Measurements from ENCODE around the gene NPR2.

NPR2 gene

GRCh38 chr9:35791297-35791921 is at the start of gene NPR2:
TSS of gene NPR2 (plus strand) at chr9:35791591. CDS start at chr9:35792409, 818 bp downstream.
- DNase-seq (no peak), ATAC-seq (replicated peaks) (no peak)
- Mint-ChIP-seq H3K4me1 (peaks cover 11 to 21% of the 10 kb centered on the region in 2 donors), H3K9me3 (no peaks in the 10 kb centered on the region), H3K4me3 (peak within 1 kb of the TSS; percentile 73 to 74), H3K27ac (peak within 1 kb of the TSS; percentile 44), H3K27me3 (peaks cover 9 to 12% of the 10 kb centered on the region in 2 donors), H3K36me3 (peaks cover 16 to 31% of the 10 kb centered on the region in 2 donors)

GRCh38 chr9:35741740-35742139 is 49.7 kb upstream of the NPR2 start:
- Mint-ChIP-seq H3K27me3 (no peaks in the 10 kb centered on the region), H3K4me3 (no peak overlapping the region), H3K4me1 (peaks cover 19 to 36% of the 10 kb centered on the region in 2 donors), H3K9me3 (no peaks in the 10 kb centered on the region), H3K36me3 (peaks cover 56 to 73% of the 10 kb centered on the region in 2 donors), H3K27ac (peak overlapping the region; percentile 0)
- ATAC-seq (replicated peaks) (no peak), DNase-seq (no peak)

GRCh38 chr9:35743452-35743851 is 47.9 kb upstream of the NPR2 start:
- H3K4me3 Mint-ChIP-seq = no peak overlapping the region
- ATAC-seq (replicated peaks) = no peak
- no peaks in the 10 kb centered on the region for H3K27me3 Mint-ChIP-seq
- no peak for DNase-seq
- no peaks in the 10 kb centered on the region for H3K9me3 Mint-ChIP-seq
- H3K4me1 Mint-ChIP-seq = peaks cover 29 to 51% of the 10 kb centered on the region in 2 donors
- peaks cover 55 to 68% of the 10 kb centered on the region in 2 donors for H3K36me3 Mint-ChIP-seq
- peak overlapping the region; percentile 14 for H3K27ac Mint-ChIP-seq

GRCh38 chr9:35743880-35744518 is 47.4 kb upstream of the NPR2 start:
- H3K4me1 Mint-ChIP-seq = peaks cover 29 to 51% of the 10 kb centered on the region in 2 donors
- H3K4me3 Mint-ChIP-seq = no peak overlapping the region
- H3K36me3 Mint-ChIP-seq = peaks cover 49 to 63% of the 10 kb centered on the region in 2 donors
- no peaks in the 10 kb centered on the region for H3K9me3 Mint-ChIP-seq
- H3K27me3 Mint-ChIP-seq = no peaks in the 10 kb centered on the region
- DNase-seq (no peak), ATAC-seq (replicated peaks) (no peak)
- peak overlapping the region; percentile 4 for H3K27ac Mint-ChIP-seq

- Mint-ChIP-seq H3K27me3 (no peaks in the 10 kb centered on the region), H3K4me3 (peak overlapping the region; percentile 78 to 95), H3K27ac (no peak overlapping the region), H3K36me3 (peaks cover 40 to 51% of the 10 kb centered on the region in 2 donors), H3K9me3 (no peaks in the 10 kb centered on the region), H3K4me1 (peaks cover 38 to 62% of the 10 kb centered on the region in 2 donors)
- no peak for ATAC-seq (replicated peaks)
- DNase-seq = no peak
These were observed 45.8 kb upstream of the NPR2 start for GRCh38 chr9:35745569-35745968.

- no peak for ATAC-seq (replicated peaks)
- peak overlapping the region; percentile 89 to 95 for H3K4me3 Mint-ChIP-seq
- no peaks in the 10 kb centered on the region for H3K9me3 Mint-ChIP-seq
- H3K36me3 Mint-ChIP-seq = peaks cover 38 to 50% of the 10 kb centered on the region in 2 donors
- no peak for DNase-seq
- H3K27ac Mint-ChIP-seq = no peak overlapping the region
- peaks cover 44 to 69% of the 10 kb centered on the region in 2 donors for H3K4me1 Mint-ChIP-seq
- H3K27me3 Mint-ChIP-seq = no peaks in the 10 kb centered on the region
These were observed 44.8 kb upstream of the NPR2 start for GRCh38 chr9:35746583-35746982.

- Mint-ChIP-seq H3K9me3 (no peaks in the 10 kb centered on the region), H3K36me3 (peaks cover 34 to 51% of the 10 kb centered on the region in 2 donors), H3K27ac (peak overlapping the region; percentile 89), H3K4me3 (peak overlapping the region; percentile 89 to 95), H3K4me1 (peaks cover 41 to 74% of the 10 kb centered on the region in 2 donors), H3K27me3 (no peaks in the 10 kb centered on the region)
- DNase-seq (no peak), ATAC-seq (replicated peaks) (peak in 1 of 2 donors; percentile 2)
These were observed 43.0 kb upstream of the NPR2 start for GRCh38 chr9:35748242-35748857.

- peak within 1 kb of the TSS; percentile 96 for H3K27ac Mint-ChIP-seq
- DNase-seq (peak; percentile 76), ATAC-seq (replicated peaks) (peak; percentile 90 to 93)
- peak within 1 kb of the TSS; percentile 94 to 95 for H3K4me3 Mint-ChIP-seq
- H3K27me3 Mint-ChIP-seq = no peaks in the 10 kb centered on the region
- peaks cover 29 to 54% of the 10 kb centered on the region in 2 donors for H3K36me3 Mint-ChIP-seq
- H3K9me3 Mint-ChIP-seq = no peaks in the 10 kb centered on the region
- H3K4me1 Mint-ChIP-seq = peaks cover 41 to 68% of the 10 kb centered on the region in 2 donors
These were observed 42.4 kb upstream of the NPR2 start, which contains the start of the genes GBA2 and RGP1 for GRCh38 chr9:35748858-35749514. TSS of gene GBA2 (minus strand) at chr9:35749228. CDS start at chr9:35748704, 524 bp downstream. TSS of gene RGP1 (plus strand) at chr9:35749287. CDS start at chr9:35749756, 469 bp downstream.

GRCh38 chr9:35749515-35750255 is 41.7 kb upstream of the NPR2 start:
- H3K9me3 Mint-ChIP-seq = no peaks in the 10 kb centered on the region
- ATAC-seq (replicated peaks) (peak; percentile 55 to 58), DNase-seq (peak; percentile 42)
- H3K4me3 Mint-ChIP-seq = peak overlapping the region; percentile 94 to 95
- H3K36me3 Mint-ChIP-seq = peaks cover 29 to 50% of the 10 kb centered on the region in 2 donors
- peak overlapping the region; percentile 96 for H3K27ac Mint-ChIP-seq
- no peaks in the 10 kb centered on the region for H3K27me3 Mint-ChIP-seq
- peaks cover 41 to 63% of the 10 kb centered on the region in 2 donors for H3K4me1 Mint-ChIP-seq

GRCh38 chr9:35750256-35750531 is 41.2 kb upstream of the NPR2 start:
- H3K4me1 Mint-ChIP-seq = peaks cover 41 to 59% of the 10 kb centered on the region in 2 donors
- DNase-seq (no peak), ATAC-seq (replicated peaks) (no peak)
- no peaks in the 10 kb centered on the region for H3K9me3 Mint-ChIP-seq
- H3K4me3 Mint-ChIP-seq = peak overlapping the region; percentile 94 to 95
- no peaks in the 10 kb centered on the region for H3K27me3 Mint-ChIP-seq
- peaks cover 29 to 47% of the 10 kb centered on the region in 2 donors for H3K36me3 Mint-ChIP-seq
- peak overlapping the region; percentile 96 for H3K27ac Mint-ChIP-seq

- Mint-ChIP-seq H3K27me3 (no peaks in the 10 kb centered on the region), H3K4me3 (no peak overlapping the region), H3K9me3 (no peaks in the 10 kb centered on the region), H3K4me1 (peaks cover 36 to 61% of the 10 kb centered on the region in 2 donors), H3K27ac (no peak overlapping the region), H3K36me3 (peaks cover 23 to 35% of the 10 kb centered on the region in 2 donors)
- DNase-seq (no peak), ATAC-seq (replicated peaks) (no peak)
These were observed 37.9 kb upstream of the NPR2 start for GRCh38 chr9:35753466-35753865.

- ATAC-seq (replicated peaks) (no peak), DNase-seq (no peak)
- H3K4me1 Mint-ChIP-seq = peaks cover 41 to 68% of the 10 kb centered on the region in 2 donors
- H3K4me3 Mint-ChIP-seq = no peak within 1 kb of the TSS
- peaks cover 23 to 35% of the 10 kb centered on the region in 2 donors for H3K36me3 Mint-ChIP-seq
- H3K27me3 Mint-ChIP-seq = no peaks in the 10 kb centered on the region
- H3K27ac Mint-ChIP-seq = no peak within 1 kb of the TSS
- H3K9me3 Mint-ChIP-seq = no peaks in the 10 kb centered on the region
These were observed 37.1 kb upstream of the NPR2 start, which contains the start of gene MSMP for GRCh38 chr9:35754264-35754663. TSS of gene MSMP (minus strand) at chr9:35754276. CDS start at chr9:35754129, 147 bp downstream.

- peak overlapping the region; percentile 6 for H3K27ac Mint-ChIP-seq
- no peaks in the 10 kb centered on the region for H3K9me3 Mint-ChIP-seq
- DNase-seq = no peak
- H3K27me3 Mint-ChIP-seq = no peaks in the 10 kb centered on the region
- no peak overlapping the region for H3K4me3 Mint-ChIP-seq
- no peak for ATAC-seq (replicated peaks)
- H3K4me1 Mint-ChIP-seq = peaks cover 38 to 69% of the 10 kb centered on the region in 2 donors
- peaks cover 23 to 39% of the 10 kb centered on the region in 2 donors for H3K36me3 Mint-ChIP-seq
These were observed 36.3 kb upstream of the NPR2 start for GRCh38 chr9:35755071-35755470.

Data from stimulated activated naive B cell treated with anti-CD40 and anti-IgM and Interleukin-4, amounts not matched to agents 10 μg/mL and 1 μg/mL and 100 μg/mL, for 72 hours (primary cell).